NCI-H2227 treated with DMSO at 0.1 percent for 48 hours (cell line): Measurements from ENCODE around the gene ZNF771.
"Not testable (repeated sequence)": the region's sequence is repeated elsewhere in the genome, so short reads cannot be mapped to it uniquely, and the experiment has no call there.

ENCODE experiments used
- DNase-seq: peaks from one replicate; lab custom pipeline; 2025; lab: John Stamatoyannopoulos, UW

Gene ZNF771

DNA sequence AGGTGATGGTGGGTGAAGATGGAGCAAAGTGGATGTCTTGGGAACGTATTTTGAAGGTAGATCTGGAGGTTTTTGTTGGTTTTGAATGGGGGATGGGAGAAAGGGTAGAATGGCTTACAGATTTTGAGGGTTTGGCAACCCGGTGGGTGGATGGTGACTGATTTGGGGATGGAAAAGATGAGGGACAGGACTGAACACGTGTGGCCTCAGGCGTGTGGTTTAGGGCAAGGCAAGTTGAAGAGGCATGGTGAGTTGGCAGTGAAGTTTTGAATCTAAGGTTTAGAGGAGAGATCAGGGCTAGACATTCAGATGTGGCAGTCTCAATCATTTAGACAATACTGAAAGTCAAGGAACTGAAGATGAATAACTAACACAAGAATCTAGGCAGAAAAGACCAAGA is 27.4 kb downstream of the ZNF771 start:
- DNase-seq = no peak

DNA sequence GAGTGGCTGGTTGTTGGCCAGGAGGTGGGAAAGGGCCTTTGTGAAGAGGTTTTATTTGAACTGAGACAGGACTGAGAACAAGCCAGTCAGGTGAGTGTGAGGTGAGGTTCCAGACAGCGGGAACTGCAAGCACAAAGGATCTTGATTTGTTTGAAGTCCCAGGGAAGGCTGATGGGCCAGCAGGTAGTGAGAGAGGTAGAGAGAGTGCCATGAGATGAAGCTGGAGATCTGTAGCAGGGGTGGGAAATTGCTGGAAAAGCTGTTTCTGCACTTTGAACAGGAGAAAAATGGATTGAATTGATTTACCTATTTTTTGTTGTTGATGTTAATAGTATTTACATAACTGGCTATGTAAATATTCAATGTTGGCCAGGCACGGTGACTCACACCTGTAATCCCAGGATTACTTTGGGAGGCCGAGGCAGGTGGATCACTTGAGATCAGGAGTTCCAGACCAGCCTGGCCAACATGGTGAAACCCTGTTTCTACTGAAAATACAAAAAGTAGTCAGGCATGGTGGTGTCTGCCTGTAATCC is 30.2 kb downstream of the ZNF771 start:
- no peak for DNase-seq

DNA sequence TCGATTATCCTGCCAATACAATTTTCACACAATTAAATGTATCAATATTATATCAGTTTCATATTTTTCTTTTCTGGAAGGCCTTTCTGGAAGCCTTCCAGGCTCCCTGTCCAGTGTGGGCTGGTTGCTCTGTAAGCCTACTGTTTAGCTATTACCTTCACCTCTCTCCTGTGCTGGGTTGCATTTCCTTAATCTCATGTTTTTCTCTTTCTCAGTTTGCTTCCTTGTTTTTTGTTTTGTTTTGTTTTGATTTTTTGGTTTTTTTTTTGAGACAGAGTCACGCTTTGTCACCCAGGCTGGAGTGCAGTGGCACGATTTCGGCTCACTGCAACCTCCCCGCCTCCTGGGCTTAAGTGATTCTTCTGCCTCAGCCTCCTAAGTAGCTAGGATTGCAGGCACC is 31.4 kb downstream of the ZNF771 start:
- DNase-seq = no peak

DNA sequence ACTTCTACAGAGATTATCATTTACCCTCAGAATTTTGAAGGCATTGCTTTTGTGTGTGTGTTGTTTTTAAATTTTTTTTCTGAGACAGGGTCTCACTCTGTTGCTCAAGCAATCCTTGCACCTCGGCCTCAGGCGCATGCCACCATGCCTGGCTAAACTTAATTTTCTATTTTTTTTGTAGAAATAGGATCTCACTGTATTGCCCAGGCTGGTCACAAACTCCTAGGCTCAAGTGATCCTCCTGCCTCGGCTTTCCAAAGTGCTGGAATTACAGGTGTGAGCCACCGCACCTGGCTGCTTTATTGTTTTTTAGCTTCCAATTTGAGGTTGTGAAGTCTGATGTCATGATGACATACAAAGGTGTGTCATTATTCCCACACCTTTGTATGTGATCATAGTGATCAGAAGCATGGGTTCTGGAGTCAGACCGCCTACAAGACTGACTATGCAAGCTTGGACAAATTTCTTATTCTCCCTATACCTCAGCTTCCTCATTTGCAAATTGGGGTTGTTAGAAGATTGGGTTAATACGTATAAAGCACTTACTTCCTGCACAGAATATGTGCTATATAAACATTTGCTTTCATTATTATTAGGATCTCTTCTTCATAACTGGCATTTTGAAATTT is 32.4 kb downstream of the ZNF771 start:
- no peak for DNase-seq

DNA sequence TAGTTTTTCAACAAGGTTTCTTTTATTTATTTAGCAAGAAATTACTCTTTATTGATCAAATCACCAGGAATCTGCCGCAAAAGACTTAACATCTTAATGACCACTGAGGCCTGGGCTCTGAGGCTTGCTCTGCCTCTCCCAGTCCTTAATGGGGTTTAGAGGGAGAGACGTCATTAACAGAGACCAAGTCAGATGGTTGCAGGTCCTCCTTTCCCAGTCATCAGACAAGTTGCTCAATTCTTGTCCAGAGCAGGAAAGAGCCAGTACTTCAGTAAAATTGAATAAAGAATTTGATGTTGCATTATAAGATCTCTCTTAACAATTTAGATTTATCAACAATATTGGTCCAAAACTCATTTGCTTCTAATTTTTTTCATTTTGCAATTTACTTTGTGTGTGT is 36.2 kb downstream of the ZNF771 start:
- no peak for DNase-seq

DNA sequence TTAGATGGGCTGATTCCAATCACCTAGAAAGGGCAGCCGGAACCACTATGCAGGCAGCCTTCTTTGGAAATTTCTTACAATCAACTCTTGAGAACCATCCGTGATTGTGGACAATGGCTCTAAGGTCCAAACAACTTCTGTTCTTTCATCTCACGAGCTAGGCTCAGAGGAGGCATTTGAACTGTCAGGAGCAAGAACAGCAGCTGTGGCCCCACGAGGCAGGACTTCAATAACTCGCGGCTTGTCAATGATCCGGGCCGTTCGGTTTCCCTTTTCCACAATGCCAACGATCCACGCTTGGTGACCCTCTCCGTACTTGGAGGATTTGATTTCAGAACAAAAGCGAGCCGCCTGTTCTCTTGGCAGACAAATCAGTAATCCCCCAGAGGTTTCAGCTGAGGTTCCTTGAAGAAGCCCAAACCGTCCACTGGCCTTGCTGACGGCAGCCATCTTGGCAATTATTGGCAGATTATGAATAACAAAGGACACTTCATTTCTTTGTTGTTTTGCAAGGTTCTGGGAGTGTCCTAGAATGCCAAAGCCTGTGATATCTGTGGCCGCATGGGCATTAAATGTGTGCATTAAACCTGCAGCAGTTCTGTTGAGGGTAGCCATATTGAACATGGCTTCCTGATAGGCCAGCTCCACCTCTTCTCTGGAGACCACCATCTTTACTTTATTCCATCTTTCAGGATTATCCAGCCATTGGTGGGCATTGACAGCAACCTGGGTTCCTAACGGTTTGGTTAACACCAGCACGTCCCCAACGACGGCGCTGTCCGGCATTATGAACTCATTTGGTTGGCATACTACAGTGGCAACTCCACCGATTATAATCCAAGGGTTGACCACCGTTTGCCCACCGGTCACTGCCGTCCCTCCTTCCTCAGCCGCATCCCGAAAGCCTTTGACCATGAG is 37.1 kb downstream of the ZNF771 start:
- no peak for DNase-seq

DNA sequence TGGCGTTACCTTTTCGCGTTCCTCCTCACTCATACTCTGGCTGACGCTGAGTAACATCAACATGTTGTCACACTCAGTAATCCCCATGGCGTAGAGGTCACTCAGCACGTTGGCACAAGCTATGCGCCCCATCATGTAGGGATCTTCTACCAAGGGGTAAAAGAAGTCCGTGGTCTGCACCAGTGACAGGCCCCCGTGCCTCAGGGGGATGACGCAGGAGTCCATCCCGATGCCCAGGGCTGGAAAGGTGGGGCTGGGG is 37.7 kb downstream of the ZNF771 start:
- DNase-seq = no peak

DNA sequence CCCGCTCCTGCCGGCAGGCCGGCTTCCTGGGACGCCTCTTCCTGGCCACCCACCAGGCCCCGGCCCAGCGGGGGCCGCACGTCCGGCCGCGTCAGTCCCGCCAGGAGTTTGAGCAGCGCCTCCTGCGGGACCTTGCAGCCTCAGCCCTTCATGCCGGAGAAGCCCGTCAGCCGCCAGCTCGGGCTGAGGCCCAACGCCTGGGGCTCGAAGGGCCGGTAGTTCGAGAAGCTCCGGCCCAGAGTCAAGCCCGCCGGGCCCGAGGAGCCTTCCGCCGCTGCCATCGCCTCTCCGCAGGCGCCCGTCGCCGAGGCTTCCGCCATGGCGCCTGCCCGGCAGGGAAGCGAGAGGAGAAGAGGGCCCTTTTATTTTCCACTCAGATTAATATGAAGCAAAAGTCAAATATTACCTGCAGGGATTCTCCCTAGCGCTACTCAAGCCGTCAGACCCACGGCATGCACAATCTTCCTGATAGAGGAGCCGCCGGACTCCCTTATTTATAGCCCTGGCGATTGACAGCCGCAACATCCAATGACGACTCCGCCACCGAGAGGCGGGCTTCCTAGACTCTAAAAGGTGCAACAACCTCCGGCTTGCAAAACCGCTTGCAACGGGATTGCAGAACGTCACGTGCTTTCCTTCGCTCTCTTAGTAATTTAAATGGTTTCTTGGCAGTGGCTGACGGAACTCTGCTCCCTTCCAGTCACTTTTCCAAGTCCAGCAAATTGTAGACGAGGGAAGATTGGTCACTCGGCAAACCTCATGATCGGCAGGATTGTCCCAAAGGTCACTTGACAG is 38.2 kb downstream of the ZNF771 start, which contains the start of gene SEPHS2:
Gene SEPHS2 (minus strand): TSS at position 467 of the 795 bp plus-strand sequence. CDS start 147 bp downstream, at position 320.
- DNase-seq = peak; percentile 96

DNA sequence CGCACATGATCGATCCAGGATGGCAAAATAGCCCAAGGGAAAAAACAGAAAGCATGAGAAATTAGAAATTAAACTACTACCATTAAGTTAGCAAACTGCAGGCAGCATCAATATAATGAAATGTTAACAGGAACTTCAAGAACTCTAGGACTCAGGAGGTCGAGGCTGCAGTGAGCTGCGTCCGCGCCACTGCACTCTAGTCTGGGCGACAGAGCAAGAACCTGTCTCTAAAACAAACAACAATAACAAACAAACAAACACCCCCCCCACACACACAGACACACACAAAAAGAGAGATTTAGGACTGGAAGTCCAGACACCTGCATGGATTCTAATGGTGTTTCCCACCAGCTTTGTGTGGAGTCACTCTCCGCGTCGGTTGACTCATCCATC is 38.8 kb downstream of the ZNF771 start:
- DNase-seq = no peak

DNA sequence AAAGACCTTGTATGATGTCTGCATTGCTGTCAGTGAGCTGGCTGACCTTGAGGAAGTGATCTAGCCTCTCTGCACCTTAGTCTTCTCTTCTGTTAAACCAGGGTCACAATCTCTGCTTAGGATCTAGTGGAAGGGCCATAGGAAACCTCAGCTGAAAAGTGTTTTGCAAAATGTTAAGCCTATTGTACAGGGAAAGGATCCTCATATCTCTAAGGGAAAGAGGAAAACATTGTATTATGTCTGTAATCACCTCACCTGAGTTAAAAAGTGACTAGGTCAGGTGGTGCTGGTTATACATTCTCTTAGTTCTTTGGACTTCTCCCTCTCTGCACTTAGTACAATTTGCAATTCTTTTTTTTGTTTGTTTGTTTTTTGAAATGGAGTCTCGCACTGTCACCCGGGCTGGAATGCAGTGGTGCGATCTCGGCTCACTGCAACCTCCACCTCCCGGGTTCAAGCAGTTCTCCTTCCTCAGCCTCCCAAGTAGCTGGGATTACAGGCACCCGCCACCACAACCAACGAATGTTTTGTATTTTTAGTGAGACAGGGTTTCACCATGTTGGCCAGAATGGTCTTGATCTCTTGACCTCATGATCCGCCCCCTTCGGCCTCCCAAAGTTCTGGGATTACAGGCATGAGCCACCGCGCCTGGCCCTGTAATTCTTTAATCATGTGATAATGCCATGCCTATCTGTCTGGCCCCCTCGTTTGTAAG is 40.3 kb downstream of the ZNF771 start:
- DNase-seq = no peak

DNA sequence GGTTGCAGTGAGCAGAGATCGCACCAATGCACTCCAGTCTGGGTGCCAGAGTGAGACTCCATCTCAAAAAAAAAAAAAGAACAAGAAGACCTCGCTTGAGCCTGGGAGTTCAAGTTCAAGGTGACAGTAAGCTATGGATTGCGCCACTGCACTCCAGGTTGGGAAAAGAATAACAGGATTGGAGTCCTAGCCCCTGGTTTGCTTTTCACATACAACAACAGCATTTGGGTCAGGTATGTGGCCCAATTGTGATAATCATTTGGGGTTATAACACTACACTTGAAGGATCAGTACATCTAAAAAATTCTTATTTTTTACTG is 41.7 kb downstream of the ZNF771 start:
- DNase-seq = no peak

DNA sequence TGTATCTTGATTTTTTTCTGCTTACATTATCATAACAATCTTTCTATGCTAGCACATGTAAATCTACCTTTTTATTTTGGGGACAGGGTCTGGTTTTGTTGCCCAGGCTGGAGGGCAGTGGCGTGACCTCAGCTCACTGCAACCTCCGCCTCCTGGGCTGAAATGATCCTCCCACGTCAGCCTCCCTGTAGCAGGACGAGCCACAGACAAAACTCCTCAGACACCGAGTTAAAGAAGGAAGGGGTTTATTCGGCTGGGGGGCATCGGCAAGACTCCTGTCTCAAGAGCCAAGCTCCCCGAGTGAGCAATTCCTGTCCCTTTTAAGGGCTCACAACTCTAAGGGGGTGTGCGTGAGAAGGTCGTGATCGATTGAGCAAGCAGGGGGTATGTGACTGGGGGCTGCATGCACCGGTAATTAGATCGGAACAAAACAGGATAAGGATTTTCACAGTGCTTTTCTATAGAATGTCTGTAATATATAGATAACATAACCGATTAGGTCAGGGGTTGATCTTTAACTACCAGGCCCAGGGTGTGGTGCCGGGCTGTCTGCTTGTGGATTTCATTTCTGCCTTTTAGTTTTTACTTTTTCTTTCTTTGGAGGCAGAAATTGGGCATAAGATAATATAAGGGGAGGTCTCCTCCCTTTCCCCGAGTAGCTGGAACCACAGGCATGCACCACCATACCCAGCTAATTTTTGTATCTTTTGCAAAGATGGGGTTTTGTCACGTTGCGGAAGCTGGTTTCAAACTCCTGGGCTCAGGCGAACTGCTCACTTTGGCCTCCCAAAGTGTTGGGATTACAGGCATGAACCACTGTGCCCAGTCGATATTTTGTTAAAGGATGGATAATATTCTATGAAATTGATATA is 45.5 kb downstream of the ZNF771 start:
- not testable (repeated sequence) for DNase-seq

DNA sequence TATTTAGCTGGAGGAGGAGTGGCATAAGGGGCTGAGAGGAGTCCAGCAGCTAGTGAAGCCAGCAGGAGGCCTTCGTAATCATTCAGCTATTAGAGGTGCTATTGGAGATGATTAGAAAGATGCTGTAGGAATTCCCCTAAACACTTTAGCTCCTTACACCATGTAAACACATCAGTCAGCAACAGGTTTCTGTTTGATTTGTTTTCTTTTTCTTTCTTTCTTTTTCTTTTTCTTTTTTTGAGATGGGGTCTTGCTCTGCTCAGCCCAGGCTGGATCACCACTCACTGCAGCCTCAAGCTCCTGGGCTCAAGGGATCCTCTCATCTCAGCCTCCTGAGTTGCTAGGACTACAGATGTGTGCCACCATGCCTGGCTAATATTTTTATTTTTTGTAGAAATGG is 48.9 kb downstream of the ZNF771 start:
- DNase-seq = no peak

DNA sequence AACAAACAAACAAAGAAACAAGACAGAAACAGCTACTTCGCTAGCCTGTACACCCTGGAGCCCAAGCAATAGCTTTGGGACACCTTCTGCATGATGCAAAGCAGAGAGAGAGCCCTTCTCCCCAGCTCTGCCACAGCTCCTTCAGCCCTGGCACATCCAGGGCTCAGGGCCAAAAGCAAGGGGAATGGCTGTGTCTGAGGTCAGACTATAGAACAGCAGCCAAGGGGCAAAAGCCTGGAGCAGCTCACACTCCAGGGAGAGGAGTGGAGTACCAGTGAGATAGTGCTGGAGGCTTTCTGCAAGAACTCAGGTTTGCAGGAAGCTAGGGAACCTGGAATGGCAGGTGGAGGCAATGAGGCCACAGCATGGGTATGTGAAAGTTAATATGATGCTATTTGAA is 49.9 kb downstream of the ZNF771 start:
- no peak for DNase-seq

DNA sequence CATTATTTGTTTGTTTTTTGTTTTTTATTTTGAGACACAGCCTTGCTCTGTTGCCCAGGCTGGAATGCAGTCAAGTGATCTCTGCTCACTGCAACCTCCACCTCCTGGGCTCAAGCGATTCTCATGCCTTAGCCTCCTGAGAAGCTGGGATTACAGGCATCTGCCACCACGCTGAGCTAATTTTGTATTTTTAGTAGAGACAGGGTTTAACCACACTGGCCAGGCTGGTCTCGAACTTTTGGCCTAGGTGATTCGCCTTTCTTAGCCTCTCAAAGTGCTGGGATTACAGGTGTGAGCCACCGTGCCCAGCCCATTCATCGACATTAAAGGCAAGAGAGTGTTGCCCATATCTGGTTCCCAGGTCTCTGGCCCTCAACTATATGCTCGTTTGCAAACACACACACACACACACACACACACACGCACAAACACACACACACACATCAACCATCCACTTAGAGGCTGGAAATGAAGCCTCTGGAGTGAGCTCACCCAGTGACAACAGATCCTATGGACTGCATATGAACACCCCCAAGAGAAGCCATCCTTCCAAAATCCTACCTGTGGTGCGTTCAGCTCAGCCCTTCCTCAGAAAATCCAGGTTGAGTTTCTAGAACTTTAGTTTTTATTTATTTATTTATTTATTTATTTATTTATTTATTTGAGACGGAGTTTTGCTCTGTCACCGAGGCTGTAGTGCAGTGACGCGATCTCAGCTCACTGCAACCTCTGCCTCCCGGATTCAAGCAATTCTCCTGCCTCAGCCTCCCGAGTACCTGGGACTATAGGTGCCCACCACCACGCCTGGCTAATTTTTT is 50.5 kb downstream of the ZNF771 start:
- no peak for DNase-seq

DNA sequence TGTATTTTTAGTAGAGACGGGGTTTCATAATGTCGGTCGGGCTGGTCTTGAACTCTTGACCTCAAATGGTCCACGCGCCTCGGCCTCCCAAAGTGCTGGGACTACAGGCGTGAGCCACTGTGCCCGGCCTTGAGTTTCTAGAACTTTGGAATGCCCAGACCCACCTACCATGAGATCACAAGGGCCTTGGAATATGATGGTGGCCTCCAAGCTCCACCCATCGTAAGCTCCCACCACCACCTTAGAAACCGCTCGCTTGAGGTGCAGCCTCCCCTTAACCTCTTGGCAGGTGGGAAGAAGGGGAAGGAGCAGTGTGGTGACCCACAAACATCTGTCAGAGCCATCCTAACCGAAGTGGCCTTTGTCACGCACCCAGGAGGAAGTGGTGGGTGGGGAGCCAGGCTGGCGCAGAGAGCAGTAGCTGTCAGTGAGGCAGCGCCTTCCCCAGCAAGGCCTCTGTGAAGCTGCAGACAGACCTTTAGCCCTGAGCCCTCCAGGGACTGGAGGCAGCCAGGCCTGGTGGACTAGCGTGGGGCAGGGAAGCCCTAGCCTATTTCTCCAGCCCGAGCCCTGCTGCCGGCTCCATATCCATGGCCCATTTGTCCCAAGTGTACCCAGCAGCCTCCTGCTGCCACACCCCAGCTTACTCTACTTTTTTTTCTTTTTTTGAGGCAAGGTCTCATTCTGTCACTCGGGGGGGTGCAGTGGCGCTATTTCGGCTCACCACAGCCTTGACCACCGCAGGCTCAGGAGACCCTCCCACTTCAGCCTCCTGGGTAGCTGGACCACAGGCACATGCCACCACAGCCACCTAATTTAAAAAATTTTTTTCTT is 51.4 kb downstream of the ZNF771 start:
- DNase-seq = no peak

DNA sequence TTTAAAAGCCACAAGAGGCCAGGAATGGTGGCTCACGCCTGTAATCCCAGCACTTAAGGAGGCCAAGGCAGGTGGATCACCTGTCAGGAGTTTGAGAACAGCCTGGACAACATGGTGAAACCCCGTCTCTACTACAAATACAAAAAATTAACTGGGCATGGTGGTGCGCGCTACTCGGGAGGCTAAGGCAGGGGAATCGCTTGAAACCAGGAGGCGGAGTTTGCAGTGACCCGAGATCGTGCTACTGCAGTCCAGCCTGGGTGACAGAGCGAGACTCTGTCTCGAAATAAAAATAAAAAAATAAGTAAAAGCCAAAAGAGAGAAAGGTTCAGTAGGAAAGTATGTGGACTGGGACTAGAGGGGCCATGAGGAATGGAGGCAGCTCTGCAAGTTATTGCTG is 52.0 kb downstream of the ZNF771 start:
- DNase-seq = no peak

DNA sequence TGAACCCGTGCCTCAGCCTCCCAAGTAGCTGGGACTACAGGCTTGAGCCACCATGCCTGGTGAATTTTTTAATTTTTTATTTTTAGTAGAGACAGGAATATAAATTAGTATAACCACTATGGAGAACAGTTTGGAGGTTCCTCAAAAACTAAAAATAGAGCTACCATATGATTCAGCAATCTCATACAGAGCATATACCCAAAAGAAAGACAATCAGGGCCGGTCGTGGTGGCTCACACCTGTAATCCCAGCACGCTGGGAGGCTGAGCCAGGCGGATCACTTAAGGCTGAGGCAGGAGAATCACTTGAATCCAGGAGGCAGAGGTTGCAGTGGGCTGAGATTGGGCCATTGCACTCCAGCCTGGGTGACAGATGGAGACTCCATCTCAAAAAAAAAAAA is 54.0 kb downstream of the ZNF771 start:
- not testable (repeated sequence) for DNase-seq

DNA sequence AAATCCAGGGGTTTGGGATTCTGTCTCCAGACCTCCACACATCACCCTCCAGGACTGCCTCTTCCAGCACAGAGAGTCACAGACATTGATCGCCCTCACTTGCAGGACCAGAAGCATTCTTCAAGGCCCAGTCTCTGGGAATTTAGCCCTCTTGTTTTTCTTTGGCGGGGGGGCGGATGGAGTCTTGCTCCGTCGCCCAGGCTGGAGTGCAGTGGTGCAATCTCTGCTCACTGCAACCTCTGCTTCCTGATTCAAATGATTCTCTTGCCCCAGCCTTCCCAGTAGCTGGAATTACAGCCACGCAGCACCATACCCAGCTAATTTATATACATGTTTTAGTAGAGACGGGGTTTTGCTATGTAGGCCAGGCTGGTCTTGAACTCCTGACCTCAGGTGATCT is 56.7 kb downstream of the ZNF771 start:
- DNase-seq = no peak
